Nephron progenitor cell (in vitro differentiated cells): ENCODE data around the gene PPP1R1B.

Experiments used
- DNase-seq: peaks from one replicate; pipeline ENCODE4 v3.0.0; 2021
- H3K27ac Mint-ChIP-seq: 2 replicates; pipeline ENCODE4 v1.8.0; 2021; ENCODE audit warnings: mild to moderate bottlenecking, moderate library complexity, mixed read lengths
- H3K27me3 Mint-ChIP-seq: 2 replicates; pipeline ENCODE4 v1.8.0; 2021; ENCODE audit warnings: mild to moderate bottlenecking, low read depth, mixed read lengths; ENCODE audit not compliant: poor library complexity
- H3K36me3 Mint-ChIP-seq: 2 replicates; pipeline ENCODE4 v1.8.0; 2021; ENCODE audit warnings: low read depth, mixed read lengths
- H3K4me1 Mint-ChIP-seq: 2 replicates; pipeline ENCODE4 v1.8.0; 2021; ENCODE audit warnings: mixed read lengths
- H3K4me3 Mint-ChIP-seq: 2 replicates; pipeline ENCODE4 v1.8.0; 2021; ENCODE audit warnings: mild to moderate bottlenecking, moderate library complexity, mixed read lengths
- H3K9me3 Mint-ChIP-seq: 2 replicates; pipeline ENCODE4 v1.8.0; 2021; ENCODE audit warnings: mild to moderate bottlenecking, moderate library complexity, mixed read lengths
- TF ChIP-seq, protein P1 (sequence below): fragments of 200-600 bp; sonication (generic); IDR thresholded peaks from 2 replicates; pipeline ENCODE4 v1.5.0; 2021; ENCODE audit warnings: antibody characterized with exemption

Gene PPP1R1B

DNA sequence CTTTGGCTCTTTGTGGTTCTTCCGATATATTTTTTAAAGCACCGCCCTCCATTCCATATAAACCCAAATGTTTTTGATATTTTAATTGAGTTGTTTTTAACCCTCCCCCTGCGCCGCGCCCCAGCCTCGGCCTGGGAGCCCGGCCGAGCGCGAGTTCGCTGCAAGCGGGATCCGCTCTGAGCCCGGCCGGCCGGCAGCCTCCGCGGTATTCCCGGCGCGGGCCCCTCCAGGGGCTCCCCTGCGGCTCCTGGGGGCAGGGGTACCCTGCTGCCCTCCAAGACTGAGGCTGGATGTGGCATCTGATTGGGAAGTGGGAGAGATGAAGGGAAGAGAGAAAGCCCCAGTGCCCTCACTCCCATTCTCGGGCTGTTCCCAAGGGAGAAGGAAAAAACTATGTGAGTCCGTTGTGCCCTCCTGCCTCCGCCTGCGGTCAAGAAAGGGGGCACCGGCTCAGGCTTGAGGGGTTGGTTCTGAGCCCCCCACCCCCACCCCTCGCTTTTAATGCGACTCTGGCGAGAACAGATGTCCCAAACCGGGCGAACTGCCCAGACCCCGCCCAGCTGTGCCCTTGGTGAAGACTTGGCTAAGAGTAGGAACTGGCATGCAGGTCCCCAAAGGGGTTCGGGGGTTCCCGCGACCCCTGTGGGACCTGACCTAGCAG, 27.6 kb upstream of the PPP1R1B start:
- H3K27me3 Mint-ChIP-seq = peaks cover 100% of the 10 kb centered on the region
- H3K27ac Mint-ChIP-seq = no peak overlapping the region
- TF ChIP-seq, protein P1, sequence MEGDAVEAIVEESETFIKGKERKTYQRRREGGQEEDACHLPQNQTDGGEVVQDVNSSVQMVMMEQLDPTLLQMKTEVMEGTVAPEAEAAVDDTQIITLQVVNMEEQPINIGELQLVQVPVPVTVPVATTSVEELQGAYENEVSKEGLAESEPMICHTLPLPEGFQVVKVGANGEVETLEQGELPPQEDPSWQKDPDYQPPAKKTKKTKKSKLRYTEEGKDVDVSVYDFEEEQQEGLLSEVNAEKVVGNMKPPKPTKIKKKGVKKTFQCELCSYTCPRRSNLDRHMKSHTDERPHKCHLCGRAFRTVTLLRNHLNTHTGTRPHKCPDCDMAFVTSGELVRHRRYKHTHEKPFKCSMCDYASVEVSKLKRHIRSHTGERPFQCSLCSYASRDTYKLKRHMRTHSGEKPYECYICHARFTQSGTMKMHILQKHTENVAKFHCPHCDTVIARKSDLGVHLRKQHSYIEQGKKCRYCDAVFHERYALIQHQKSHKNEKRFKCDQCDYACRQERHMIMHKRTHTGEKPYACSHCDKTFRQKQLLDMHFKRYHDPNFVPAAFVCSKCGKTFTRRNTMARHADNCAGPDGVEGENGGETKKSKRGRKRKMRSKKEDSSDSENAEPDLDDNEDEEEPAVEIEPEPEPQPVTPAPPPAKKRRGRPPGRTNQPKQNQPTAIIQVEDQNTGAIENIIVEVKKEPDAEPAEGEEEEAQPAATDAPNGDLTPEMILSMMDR = no peak
- no peaks in the 10 kb centered on the region for H3K9me3 Mint-ChIP-seq
- no peaks in the 10 kb centered on the region for H3K36me3 Mint-ChIP-seq
- H3K4me3 Mint-ChIP-seq = no peak overlapping the region
- DNase-seq = peak; percentile 43
- no peaks in the 10 kb centered on the region for H3K4me1 Mint-ChIP-seq

GRCh38 chr17:39599665-39600231, 27.0 kb upstream of the PPP1R1B start:
- no peak for DNase-seq
- Mint-ChIP-seq H3K27me3 (peaks cover 100% of the 10 kb centered on the region), H3K4me3 (no peak overlapping the region), H3K27ac (no peak overlapping the region), H3K9me3 (no peaks in the 10 kb centered on the region), H3K36me3 (no peaks in the 10 kb centered on the region), H3K4me1 (no peaks in the 10 kb centered on the region)
- TF ChIP-seq, protein P1 = no peak

DNA sequence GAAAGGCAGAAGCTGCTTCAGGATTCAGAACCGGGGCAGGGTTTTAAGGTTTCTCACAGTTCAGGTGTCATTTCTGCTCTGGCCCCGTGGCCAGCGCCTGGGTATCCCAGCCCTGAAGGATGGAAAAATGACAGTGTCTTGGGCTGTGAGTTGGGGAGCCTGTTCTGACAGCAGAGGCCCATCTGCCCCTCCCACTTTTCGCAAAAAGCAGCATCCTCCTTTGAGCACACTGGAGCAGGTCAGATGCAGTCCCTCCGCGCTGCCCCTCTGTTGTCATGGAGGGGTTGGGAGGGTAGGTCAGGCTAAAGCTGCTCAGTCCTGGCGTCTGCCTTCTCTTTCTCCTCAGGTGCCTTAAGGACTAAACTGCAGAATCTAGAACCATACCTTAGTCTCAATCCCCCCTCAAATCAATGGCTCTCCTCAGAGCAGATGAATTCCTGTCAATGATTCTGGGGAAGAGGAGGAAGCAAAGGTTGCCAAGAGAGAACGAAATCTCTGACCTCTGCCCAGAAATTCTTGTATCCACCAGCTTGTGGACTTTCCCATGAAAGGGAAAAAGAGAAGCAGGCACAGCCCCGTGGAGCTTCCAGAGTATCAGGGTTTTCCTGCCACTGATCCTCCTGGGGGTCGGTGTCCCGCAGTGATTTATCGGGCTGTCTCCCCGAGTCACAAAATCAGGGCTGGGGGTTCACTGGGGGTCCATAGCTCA, 26.3 kb upstream of the PPP1R1B start:
- no peak for DNase-seq
- no peaks in the 10 kb centered on the region for H3K4me1 Mint-ChIP-seq
- H3K4me3 Mint-ChIP-seq = no peak overlapping the region
- TF ChIP-seq, protein P1 = no peak
- H3K9me3 Mint-ChIP-seq = no peaks in the 10 kb centered on the region
- peaks cover 100% of the 10 kb centered on the region for H3K27me3 Mint-ChIP-seq
- no peak overlapping the region for H3K27ac Mint-ChIP-seq
- H3K36me3 Mint-ChIP-seq = no peaks in the 10 kb centered on the region

DNA sequence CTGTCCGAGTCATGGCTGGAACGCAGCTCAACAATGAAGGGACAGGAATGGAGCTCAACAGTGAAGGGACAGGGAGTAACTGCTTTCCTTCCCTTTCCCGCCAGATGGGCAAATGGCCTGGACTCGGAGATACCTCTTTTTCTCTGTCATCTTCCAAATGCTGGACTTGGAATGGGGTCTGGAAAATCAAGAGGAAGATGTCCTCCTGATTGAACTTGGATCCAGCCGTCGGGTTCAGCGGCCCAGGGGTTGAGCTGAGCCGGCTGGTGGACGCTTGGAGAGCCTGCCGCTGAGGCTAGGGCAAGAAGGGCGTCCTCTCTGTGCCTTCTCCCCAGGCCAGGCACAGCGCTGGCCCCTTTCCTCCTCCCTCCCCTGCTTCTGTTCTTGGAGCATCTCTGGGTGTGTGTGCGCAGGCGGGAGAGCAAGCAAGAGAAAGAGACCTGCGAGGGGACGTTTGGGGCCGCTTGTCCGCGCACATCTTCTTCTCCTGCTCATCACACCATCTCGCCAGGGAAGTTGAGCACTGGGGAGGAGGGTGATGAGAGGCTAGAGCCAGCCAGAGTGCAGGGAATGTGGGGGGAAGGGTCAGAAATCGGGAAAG, 25.7 kb upstream of the PPP1R1B start:
- peaks cover 100% of the 10 kb centered on the region for H3K27me3 Mint-ChIP-seq
- no peaks in the 10 kb centered on the region for H3K9me3 Mint-ChIP-seq
- H3K27ac Mint-ChIP-seq = no peak overlapping the region
- no peak for DNase-seq
- H3K4me3 Mint-ChIP-seq = no peak overlapping the region
- TF ChIP-seq, protein P1 = no peak
- H3K36me3 Mint-ChIP-seq = no peaks in the 10 kb centered on the region
- no peaks in the 10 kb centered on the region for H3K4me1 Mint-ChIP-seq

DNA sequence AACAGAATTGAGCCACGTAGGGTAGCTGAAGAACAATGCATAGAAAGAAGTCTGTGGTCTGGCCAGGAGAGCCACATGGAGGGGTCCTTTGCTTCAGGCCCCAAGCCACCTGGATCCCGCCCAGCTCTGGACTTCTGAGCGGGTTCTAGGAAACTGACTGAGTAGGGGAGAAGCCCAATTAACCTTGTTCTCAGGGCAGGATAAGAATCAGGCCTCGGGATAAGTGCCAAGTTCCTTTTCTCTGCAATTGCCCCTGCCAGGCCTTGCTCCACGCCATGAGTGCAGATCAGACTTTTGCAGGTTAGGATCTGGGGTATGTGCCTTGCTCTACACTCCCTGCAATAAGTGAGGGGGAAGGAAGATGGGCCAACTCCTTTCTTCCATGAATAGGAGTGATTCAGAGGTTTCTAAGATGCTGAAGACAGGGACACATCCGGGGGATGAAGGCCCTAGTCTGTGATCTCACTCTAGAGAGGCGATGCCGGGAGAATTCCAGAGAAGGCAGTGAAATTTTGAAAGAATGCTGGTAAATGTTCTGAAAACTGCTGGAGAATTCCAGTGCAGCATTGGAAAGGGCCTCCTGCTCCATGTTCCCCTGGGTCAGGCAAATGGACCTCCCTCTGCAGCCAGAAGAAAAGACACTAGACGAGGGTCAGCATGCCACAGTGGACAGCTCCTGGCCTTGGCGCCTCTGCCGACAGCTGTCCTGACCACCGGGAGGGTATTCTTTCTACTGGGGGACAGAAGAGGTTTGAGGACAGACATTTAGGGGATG, 24.8 kb upstream of the PPP1R1B start:
- no peak overlapping the region for H3K4me3 Mint-ChIP-seq
- no peaks in the 10 kb centered on the region for H3K4me1 Mint-ChIP-seq
- peaks cover 100% of the 10 kb centered on the region for H3K27me3 Mint-ChIP-seq
- no peak overlapping the region for H3K27ac Mint-ChIP-seq
- H3K36me3 Mint-ChIP-seq = no peaks in the 10 kb centered on the region
- H3K9me3 Mint-ChIP-seq = no peaks in the 10 kb centered on the region
- DNase-seq = no peak
- TF ChIP-seq, protein P1 = no peak
